C4-2B (cell line): ENCODE data around the gene CAP1.

Experiments
- H3K27ac ChIP-seq: fragments of 450-650 bp; 2 replicates; pipeline ENCODE4 v1.5.1; 2017
- CTCF ChIP-seq: fragments of 450-650 bp; conservative IDR thresholded peaks from 2 replicates; pipeline ENCODE4 v1.5.1; 2017; ENCODE audit warnings: mild to moderate bottlenecking
- ZFX ChIP-seq: fragments of 450-650 bp; IDR thresholded peaks from 2 replicates; pipeline ENCODE4 v1.6.1; 2017

The CAP1 gene

GRCh38 chr1:40044110-40044509 is 3.6 kb downstream of the CAP1 start:
- no peak overlapping the region for H3K27ac ChIP-seq
- TF ChIP-seq CTCF, result no peak
- no peak for TF ChIP-seq ZFX

- no peak for TF ChIP-seq ZFX
- no peak for TF ChIP-seq CTCF
- no peak overlapping the region for H3K27ac ChIP-seq
Measured at GRCh38 chr1:40045182-40045581, 4.7 kb downstream of the CAP1 start.

GRCh38 chr1:40045766-40046165 is 5.2 kb downstream of the CAP1 start:
- no peak overlapping the region for H3K27ac ChIP-seq
- no peak for TF ChIP-seq CTCF
- TF ChIP-seq ZFX, result no peak

- no peak overlapping the region for H3K27ac ChIP-seq
- TF ChIP-seq ZFX, result no peak
- no peak for TF ChIP-seq CTCF
Measured at GRCh38 chr1:40047276-40047675, 6.7 kb downstream of the CAP1 start.

DNA sequence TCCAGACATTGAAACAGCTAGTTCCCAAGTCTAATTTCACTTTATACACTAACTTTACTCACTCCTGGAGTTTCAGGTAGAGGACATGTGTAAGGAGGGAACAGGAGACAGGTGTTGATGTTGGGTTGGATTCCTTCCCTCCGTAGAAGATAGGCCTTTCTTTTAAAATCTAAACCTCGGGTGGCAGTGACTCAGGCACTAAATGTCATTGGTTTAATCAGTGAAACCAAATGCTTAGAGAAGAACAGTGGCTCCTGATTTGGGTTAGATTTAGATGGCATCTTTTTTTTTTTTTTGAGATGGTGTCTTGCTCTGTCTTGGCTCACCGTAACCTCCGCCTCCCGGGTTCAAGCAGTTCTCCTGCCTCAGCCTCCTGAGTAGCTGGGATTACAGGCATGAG is 7.2 kb downstream of the CAP1 start:
- H3K27ac ChIP-seq, result no peak overlapping the region
- TF ChIP-seq ZFX, result no peak
- TF ChIP-seq CTCF, result no peak

- no peak for TF ChIP-seq ZFX
- no peak for TF ChIP-seq CTCF
- H3K27ac ChIP-seq, result no peak overlapping the region
Measured at GRCh38 chr1:40049725-40050124, 9.2 kb downstream of the CAP1 start.

DNA sequence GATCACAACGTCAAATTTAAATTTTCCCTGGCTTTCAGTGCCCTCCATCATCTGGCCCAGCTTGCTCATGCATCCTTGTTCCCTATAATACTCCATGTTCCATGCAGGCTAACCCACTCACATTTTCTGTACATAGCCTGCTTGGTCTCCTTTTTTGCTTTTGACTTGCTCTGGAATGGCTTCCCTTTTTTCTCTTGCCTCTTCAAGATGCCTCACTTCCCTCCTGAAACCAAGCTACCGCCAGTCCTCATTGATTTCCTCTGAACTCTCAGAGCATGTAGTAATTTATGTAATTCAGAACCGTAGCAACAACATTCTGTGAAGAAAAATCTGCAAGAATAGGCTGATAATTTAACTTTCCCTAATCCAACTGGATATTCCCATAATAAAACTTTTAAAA is 10.3 kb downstream of the CAP1 start:
- TF ChIP-seq ZFX (no peak), CTCF (no peak)
- H3K27ac ChIP-seq, result no peak overlapping the region
